SK-N-SH treated with all-trans-retinoic acid at 6 μM for 48 hours (cell line): ENCODE measurements around the gene DNAAF2.

Experiments used
- ATAC-seq: fragments of 200-7000 bp; cut with Tn5 transposase; 3 replicates; pipeline ENCODE4 v1.9.1; 2020; ENCODE audit warnings: mild to moderate bottlenecking, moderate library complexity
- ARNTL ChIP-seq: fragments of 450-650 bp; formaldehyde crosslinking; IDR thresholded peaks from 2 replicates; pipeline ENCODE4 v1.5.0; 2020; ENCODE audit warnings: low read depth, mild to moderate bottlenecking, moderate library complexity, borderline replicate concordance
- BACH2 ChIP-seq: fragments of 250-450 bp; sonication (Bioruptor Pico); IDR thresholded peaks from 2 replicates; pipeline ENCODE4 v1.9.0; 2021; ENCODE audit warnings: mild to moderate bottlenecking, borderline replicate concordance
- CSDC2 ChIP-seq: fragments of 250-450 bp; sonication (Bioruptor Pico); IDR thresholded peaks from 2 replicates; pipeline ENCODE4 v1.5.0; 2020; ENCODE audit warnings: mild to moderate bottlenecking, moderate library complexity
- CSRNP3 ChIP-seq: fragments of 250-450 bp; sonication (Bioruptor Pico); IDR thresholded peaks from 2 replicates; pipeline ENCODE4 v1.5.1; 2021; ENCODE audit warnings: mild to moderate bottlenecking, moderate library complexity
- ESRRG ChIP-seq: fragments of 250-450 bp; sonication (Bioruptor Pico); IDR thresholded peaks from 2 replicates; pipeline ENCODE4 v1.6.1; 2021; ENCODE audit warnings: mild to moderate bottlenecking
- GLIS3 ChIP-seq: fragments of 250-450 bp; sonication (Bioruptor Pico); IDR thresholded peaks from 2 replicates; pipeline ENCODE4 v1.5.0; 2020; ENCODE audit warnings: mild to moderate bottlenecking, moderate library complexity
- ISL1 ChIP-seq: fragments of 250-450 bp; sonication (Bioruptor Pico); IDR thresholded peaks from 2 replicates; pipeline ENCODE4 v2.1.2; 2022; ENCODE audit warnings: mild to moderate bottlenecking, moderate library complexity
- OSR1 ChIP-seq: fragments of 250-450 bp; sonication (Bioruptor Pico); IDR thresholded peaks from 2 replicates; pipeline ENCODE4 v1.8.0; 2022; ENCODE audit warnings: moderate library complexity, mild to moderate bottlenecking, inconsistent platforms
- POU6F1 ChIP-seq: fragments of 250-450 bp; sonication (Bioruptor Pico); IDR thresholded peaks from 2 replicates; pipeline ENCODE4 v1.8.0; 2021; ENCODE audit warnings: low read depth, mild to moderate bottlenecking, moderate library complexity, borderline replicate concordance
- PPARA ChIP-seq: fragments of 250-450 bp; sonication (Bioruptor Pico); IDR thresholded peaks from 2 replicates; pipeline ENCODE4 v1.5.0; 2020; ENCODE audit warnings: mild to moderate bottlenecking, borderline replicate concordance
- RARB ChIP-seq: fragments of 250-450 bp; sonication (Bioruptor Pico); IDR thresholded peaks from 2 replicates; pipeline ENCODE4 v1.8.0; 2021; ENCODE audit warnings: mild to moderate bottlenecking, moderate library complexity
- SNAI2 ChIP-seq: fragments of 250-450 bp; sonication (Bioruptor Pico); IDR thresholded peaks from 2 replicates; pipeline ENCODE4 v1.5.0; 2020; ENCODE audit warnings: mild to moderate bottlenecking, moderate library complexity
- TCF4 ChIP-seq: fragments of 250-450 bp; sonication (Bioruptor Pico); IDR thresholded peaks from 2 replicates; pipeline ENCODE4 v1.8.0; 2021; ENCODE audit warnings: mild to moderate bottlenecking, moderate library complexity, borderline replicate concordance
- TOX ChIP-seq: fragments of 250-450 bp; sonication (Bioruptor Pico); IDR thresholded peaks from 2 replicates; pipeline ENCODE4 v1.8.0; 2021; ENCODE audit warnings: mild to moderate bottlenecking, moderate library complexity, borderline replicate concordance
- ZC3H10 ChIP-seq: fragments of 250-450 bp; sonication (Bioruptor Pico); IDR thresholded peaks from 2 replicates; pipeline ENCODE4 v1.5.1; 2021; ENCODE audit warnings: mild to moderate bottlenecking, moderate library complexity
- ZFP3 ChIP-seq: fragments of 250-450 bp; sonication (Bioruptor Pico); IDR thresholded peaks from 2 replicates; pipeline ENCODE4 v1.5.0; 2020; ENCODE audit warnings: mild to moderate bottlenecking, moderate library complexity
- ZFP30 ChIP-seq: fragments of 450-650 bp; formaldehyde crosslinking; IDR thresholded peaks from 2 replicates; pipeline ENCODE4 v1.5.0; 2022; ENCODE audit warnings: mild to moderate bottlenecking, moderate library complexity
- ZNF565 ChIP-seq: fragments of 450-650 bp; formaldehyde crosslinking; conservative IDR thresholded peaks from 2 replicates; pipeline ENCODE4 v1.5.0; 2020; ENCODE audit warnings: low read depth, mild to moderate bottlenecking, moderate library complexity
- ZNF70 ChIP-seq: fragments of 450-650 bp; formaldehyde crosslinking; IDR thresholded peaks from 2 replicates; pipeline ENCODE4 v1.5.0; 2020; ENCODE audit warnings: mild to moderate bottlenecking, moderate library complexity
- ZNF8 ChIP-seq: fragments of 450-650 bp; formaldehyde crosslinking; IDR thresholded peaks from 2 replicates; pipeline ENCODE4 v1.5.0; 2020; ENCODE audit warnings: mild to moderate bottlenecking, moderate library complexity
- TF ChIP-seq, protein P1 (sequence below): fragments of 250-450 bp; sonication (Bioruptor Pico); IDR thresholded peaks from 2 replicates; pipeline ENCODE4 v1.5.1; 2020; ENCODE audit warnings: low read depth, mild to moderate bottlenecking, moderate library complexity

Gene DNAAF2

GRCh38 chr14:49584058-49584457 lies 51.0 kb downstream of the DNAAF2 start:
- no peak for ATAC-seq
- no peak for TF ChIP-seq ZNF565
- TF ChIP-seq, protein P1, sequence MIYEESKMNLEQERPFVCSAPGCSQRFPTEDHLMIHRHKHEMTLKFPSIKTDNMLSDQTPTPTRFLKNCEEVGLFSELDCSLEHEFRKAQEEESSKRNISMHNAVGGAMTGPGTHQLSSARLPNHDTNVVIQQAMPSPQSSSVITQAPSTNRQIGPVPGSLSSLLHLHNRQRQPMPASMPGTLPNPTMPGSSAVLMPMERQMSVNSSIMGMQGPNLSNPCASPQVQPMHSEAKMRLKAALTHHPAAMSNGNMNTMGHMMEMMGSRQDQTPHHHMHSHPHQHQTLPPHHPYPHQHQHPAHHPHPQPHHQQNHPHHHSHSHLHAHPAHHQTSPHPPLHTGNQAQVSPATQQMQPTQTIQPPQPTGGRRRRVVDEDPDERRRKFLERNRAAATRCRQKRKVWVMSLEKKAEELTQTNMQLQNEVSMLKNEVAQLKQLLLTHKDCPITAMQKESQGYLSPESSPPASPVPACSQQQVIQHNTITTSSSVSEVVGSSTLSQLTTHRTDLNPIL (CRISPR knock-in tag), result no peak
- no peak for TF ChIP-seq OSR1 (CRISPR knock-in tag)
- no peak for TF ChIP-seq TCF4 (CRISPR knock-in tag)
- no peak for TF ChIP-seq CSRNP3 (CRISPR knock-in tag)
- TF ChIP-seq CSDC2 (CRISPR knock-in tag), result no peak
- TF ChIP-seq ARNTL (CRISPR knock-in tag), result no peak
- TF ChIP-seq ZFP3 (CRISPR knock-in tag), result no peak
- no peak for TF ChIP-seq ZFP30 (CRISPR knock-in tag)
- no peak for TF ChIP-seq BACH2
- no peak for TF ChIP-seq TOX (CRISPR knock-in tag)
- no peak for TF ChIP-seq POU6F1 (CRISPR knock-in tag)
- TF ChIP-seq, all 23 proteins: peak for 0

DNA sequence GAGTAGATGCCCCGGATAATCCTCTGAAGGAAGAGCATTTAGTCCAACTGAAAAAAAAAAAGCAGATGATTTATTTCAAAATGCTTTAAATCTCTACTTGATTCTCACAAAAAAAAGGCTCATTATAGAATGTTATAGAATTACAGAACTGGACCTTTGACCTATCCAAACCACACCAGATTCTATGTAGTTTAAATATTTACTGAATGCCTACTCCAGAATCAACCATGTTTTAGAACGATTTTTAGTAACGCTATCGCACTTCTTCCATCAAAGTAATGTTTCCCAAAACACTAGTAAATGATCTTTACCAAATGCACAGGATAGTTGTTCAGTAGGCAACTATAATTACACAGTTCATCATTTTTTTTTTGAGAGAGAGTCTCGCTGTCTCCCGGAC lies 51.4 kb downstream of the DNAAF2 start:
- no peak for ATAC-seq
- TF ChIP-seq ISL1 (CRISPR knock-in tag), result no peak
- TF ChIP-seq ZNF8 (CRISPR knock-in tag), result no peak
- no peak for TF ChIP-seq CSRNP3 (CRISPR knock-in tag)
- TF ChIP-seq ZFP30 (CRISPR knock-in tag), result no peak
- no peak for TF ChIP-seq RARB
- TF ChIP-seq ZNF565, result no peak
- no peak for TF ChIP-seq ZNF70 (CRISPR knock-in tag)
- no peak for TF ChIP-seq ZFP3 (CRISPR knock-in tag)
- TF ChIP-seq PPARA (CRISPR knock-in tag), result no peak
- no peak for TF ChIP-seq CSDC2 (CRISPR knock-in tag)
- TF ChIP-seq ZC3H10, result no peak
- TF ChIP-seq GLIS3 (CRISPR knock-in tag), result no peak
- TF ChIP-seq TCF4 (CRISPR knock-in tag), result no peak
- no peak for TF ChIP-seq POU6F1 (CRISPR knock-in tag)
- TF ChIP-seq OSR1 (CRISPR knock-in tag), result no peak
- no peak for TF ChIP-seq TOX (CRISPR knock-in tag)

- no peak for TF ChIP-seq OSR1 (CRISPR knock-in tag)
- TF ChIP-seq ZNF70 (CRISPR knock-in tag), result no peak
- peak; percentile 57; the same call in 1 of the 2 replicates for TF ChIP-seq ESRRG (CRISPR knock-in tag)
- peak; percentile 78; the same call in 1 of the 2 replicates for TF ChIP-seq GLIS3 (CRISPR knock-in tag)
- no peak for TF ChIP-seq BACH2
- no peak for TF ChIP-seq SNAI2 (CRISPR knock-in tag)
- no peak for TF ChIP-seq CSRNP3 (CRISPR knock-in tag)
- TF ChIP-seq, protein P1 (CRISPR knock-in tag), result 0 out of 2 replicates have a peak, but pooled peaks have one; percentile 4
- TF ChIP-seq ZFP30 (CRISPR knock-in tag), result no peak
- no peak for TF ChIP-seq CSDC2 (CRISPR knock-in tag)
- no peak for TF ChIP-seq ZFP3 (CRISPR knock-in tag)
Measured at GRCh38 chr14:49582113-49582977, 52.7 kb downstream of the DNAAF2 start.

More at GRCh38 chr14:49582113-49582977, 52.7 kb downstream of the DNAAF2 start:
- no peak for ATAC-seq
